Stimulated activated CD8-positive, alpha-beta memory T cell treated with anti-CD3 and anti-CD28 coated beads, Interleukin-7, amount 100 ng/mL, for 1 hour (primary cell): ENCODE measurements around the gene LY6G6F.

Experiments
- DNase-seq, 2 donors: peaks; one replicate each; pipeline ENCODE4 v3.0.0-alpha.2; 2020; ENCODE audit warnings: low read depth in 2 of 2

Gene LY6G6F, protein sequence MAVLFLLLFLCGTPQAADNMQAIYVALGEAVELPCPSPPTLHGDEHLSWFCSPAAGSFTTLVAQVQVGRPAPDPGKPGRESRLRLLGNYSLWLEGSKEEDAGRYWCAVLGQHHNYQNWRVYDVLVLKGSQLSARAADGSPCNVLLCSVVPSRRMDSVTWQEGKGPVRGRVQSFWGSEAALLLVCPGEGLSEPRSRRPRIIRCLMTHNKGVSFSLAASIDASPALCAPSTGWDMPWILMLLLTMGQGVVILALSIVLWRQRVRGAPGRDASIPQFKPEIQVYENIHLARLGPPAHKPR

DNA sequence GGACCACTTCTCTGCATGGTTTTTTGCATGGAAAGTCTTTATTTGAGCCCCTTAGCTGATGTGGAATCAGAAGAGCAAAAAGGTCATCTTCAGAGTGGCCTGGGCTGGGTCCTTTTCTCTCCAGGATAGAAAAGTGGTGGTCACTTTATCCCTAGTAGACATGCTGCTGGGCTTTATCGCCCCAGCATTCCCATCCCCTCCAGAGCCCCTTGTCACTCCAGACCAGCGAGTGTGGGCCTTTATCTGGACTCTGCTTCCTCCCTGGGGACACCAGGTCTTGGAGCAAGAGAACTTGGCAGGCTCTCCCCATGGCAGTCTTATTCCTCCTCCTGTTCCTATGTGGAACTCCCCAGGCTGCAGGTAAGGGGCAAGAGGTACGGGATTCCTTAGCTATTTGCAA lies at the start of gene LY6G6F:
Gene LY6G6F (plus strand): TSS at position 268 of the 400 bp plus-strand sequence. CDS start 41 bp downstream, at position 309.
- DNase-seq: no peak

GRCh38 chr6:31657406-31658157 lies 49.1 kb upstream of the LY6G6F start:
- DNase-seq: no peak

- no peak for DNase-seq
These were observed 48.4 kb upstream of the LY6G6F start for GRCh38 chr6:31658158-31658688.

- no peak for DNase-seq
These were observed 47.5 kb upstream of the LY6G6F start for GRCh38 chr6:31658983-31659648.

GRCh38 chr6:31659649-31660380 lies 46.9 kb upstream of the LY6G6F start:
- no peak for DNase-seq

DNA sequence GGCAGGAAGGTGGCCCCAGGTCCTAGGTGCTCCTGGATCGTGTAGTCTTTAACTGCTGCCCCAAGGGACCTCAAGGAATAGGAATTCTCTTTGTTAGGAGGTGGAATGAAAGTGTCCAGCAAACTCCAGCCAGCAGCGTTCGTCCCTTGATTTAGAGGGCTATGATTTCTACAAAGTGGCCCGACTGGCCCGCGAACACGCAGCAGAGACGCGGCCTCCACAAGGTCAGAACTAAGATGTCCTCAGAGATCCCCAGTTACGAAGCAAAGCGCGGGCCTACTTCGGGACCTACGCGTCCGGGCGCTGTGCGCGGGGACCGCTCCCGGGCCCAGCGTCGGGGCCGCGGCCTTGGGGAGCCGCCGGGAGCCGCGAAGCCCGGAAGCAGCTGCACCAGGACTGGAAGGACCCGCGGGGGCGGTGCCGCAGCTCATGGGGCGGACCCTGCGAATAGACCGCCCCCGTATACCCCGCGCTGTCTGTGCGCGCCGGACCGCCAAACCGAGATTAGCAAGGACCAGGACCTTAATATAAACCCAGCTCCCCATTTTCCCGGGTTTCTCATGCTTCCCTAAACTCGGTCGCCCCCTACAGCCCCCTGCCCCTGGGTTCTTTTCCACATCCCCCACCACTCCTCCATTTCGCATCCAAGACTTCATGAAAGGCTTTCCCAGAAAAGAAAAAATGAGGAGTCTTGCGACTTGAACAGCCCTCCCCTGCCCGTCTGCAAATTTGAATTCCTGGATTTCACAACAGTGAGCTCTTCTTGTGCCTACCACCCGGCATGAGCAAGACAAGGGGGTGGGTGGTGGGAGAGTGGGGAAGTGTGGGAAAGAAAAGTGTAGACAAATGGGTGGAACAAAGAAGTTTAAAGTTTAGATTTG lies 46.0 kb upstream of the LY6G6F start, which contains the start of gene C6orf47:
Gene C6orf47 (minus strand): TSS at position 398 of the 881 bp plus-strand sequence. CDS start 831 bp downstream, outside the sequence.
- DNase-seq: peak; percentile 56 to 57

- DNase-seq: no peak
These were observed 45.2 kb upstream of the LY6G6F start for GRCh38 chr6:31661262-31662123.

DNA sequence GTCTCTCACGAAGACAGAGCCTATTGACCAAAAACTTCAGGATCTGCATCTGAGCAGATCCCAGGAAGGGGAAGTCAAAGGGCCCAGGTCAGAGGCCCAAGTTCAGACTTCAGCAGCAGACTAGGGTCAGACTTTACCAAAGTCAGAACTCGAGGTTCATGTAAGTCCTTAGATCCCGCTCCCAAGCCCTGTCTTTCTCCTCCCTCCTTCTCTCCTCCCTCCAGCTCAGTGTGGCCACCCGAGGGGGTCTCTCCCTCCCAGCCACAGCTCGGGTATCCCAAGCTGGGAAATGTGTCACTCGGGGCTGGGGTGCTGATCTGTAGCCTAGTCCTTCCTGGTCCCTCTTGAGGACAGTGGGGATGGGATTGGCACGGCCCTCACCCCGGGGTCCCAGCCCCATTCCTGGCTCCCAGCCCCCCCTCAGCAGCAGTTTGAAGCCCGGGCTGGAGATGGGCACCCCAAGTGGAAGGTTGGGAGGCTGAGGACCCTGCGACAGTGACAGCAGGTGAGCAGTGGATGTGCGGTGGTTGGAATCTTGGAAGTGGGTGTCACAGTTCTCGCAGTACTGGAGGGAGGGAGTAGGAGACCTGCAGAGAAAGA lies 44.4 kb upstream of the LY6G6F start:
- no peak for DNase-seq

DNA sequence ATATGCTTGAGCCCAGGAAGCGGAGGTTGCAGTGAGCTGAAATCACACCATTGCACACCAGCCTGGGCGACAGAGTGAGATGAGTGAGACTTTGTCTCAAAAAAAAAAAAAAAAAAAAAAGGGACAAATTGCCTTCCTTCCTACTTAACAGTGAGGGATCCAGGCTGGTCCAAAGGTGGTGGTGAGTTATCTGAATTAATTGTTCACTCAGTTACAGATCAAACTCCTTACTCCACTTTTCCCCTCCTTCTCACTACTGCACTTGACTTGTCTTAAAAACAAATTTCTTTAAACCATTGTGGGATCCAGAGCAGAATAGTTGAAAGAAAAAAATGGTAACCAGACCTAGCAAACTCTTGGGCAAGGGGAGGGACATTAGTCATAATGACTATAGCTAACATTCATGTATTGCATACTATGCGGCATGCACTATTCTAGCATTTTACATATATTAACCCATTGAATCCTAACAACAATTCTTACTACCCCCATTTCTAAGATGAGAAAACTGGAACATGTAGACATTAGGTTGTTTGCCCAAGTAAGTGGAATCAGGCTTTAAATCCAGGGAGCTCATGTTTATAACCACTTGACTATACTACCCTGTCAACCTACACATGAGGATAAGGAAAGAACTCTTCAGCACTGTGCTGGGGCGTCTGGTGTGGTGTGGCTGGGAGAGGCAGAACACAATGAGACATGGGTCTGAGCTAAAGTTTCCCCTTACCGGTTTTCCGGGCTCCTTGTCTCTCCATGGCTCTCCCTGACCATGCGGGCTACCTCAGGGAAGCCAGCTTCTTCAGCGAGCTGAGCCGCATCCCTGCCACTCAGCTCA lies 43.3 kb upstream of the LY6G6F start:
- no peak for DNase-seq

GRCh38 chr6:31663961-31664789 lies 42.5 kb upstream of the LY6G6F start:
- DNase-seq: no peak

GRCh38 chr6:31664790-31665500 lies 41.7 kb upstream of the LY6G6F start, which contains the start of gene GPANK1:
GPANK1 (minus strand) TSS chr6:31664997; CDS start chr6:31664478, 519 bp downstream.
- DNase-seq: peak; percentile 70 to 85

GRCh38 chr6:31665501-31666336 lies 40.9 kb upstream of the LY6G6F start, which contains the start of gene CSNK2B:
CSNK2B (plus strand) TSS chr6:31666080; CDS start chr6:31666832, 752 bp downstream.
- DNase-seq: peak; percentile 96 to 97

GRCh38 chr6:31666337-31666965 lies 40.2 kb upstream of the LY6G6F start:
- DNase-seq: no peak

GRCh38 chr6:31669676-31670075 lies 37.0 kb upstream of the LY6G6F start, which contains the start of gene LY6G5B:
LY6G5B (plus strand) TSS chr6:31669976; CDS start chr6:31670951, 975 bp downstream.
- no peak for DNase-seq
